NCI-H460 (cell line): ENCODE results near the gene CDK15. TPM values are rescaled to one million over a fixed set of nuclear protein-coding genes. Genes with fewer than 3 reads are reported as not detected.

ENCODE experiments used
- DNase-seq: peaks from one replicate; pipeline ENCODE4 v3.0.0-alpha.2; 2016; ENCODE audit warnings: low read depth; ENCODE audit errors: extremely low read depth
- small RNA-seq, 2 experiments: library from RNA; depleted of rRNA; stranded (forward); fragments of <200 nt; gene quantifications; one replicate each; pipeline ENCODE3, GENCODE V24; 2014
- total RNA-seq: library from RNA; depleted of rRNA; stranded (reverse); fragments of >200 nt; shearing (Covaris generic); gene quantifications from 2 replicates; pipeline ENCODE4 v1.2.3, GENCODE V29; 2014; rRNA removed

The CDK15 gene
- total RNA-seq, 1 experiment from 2014 or later: not detected

DNA sequence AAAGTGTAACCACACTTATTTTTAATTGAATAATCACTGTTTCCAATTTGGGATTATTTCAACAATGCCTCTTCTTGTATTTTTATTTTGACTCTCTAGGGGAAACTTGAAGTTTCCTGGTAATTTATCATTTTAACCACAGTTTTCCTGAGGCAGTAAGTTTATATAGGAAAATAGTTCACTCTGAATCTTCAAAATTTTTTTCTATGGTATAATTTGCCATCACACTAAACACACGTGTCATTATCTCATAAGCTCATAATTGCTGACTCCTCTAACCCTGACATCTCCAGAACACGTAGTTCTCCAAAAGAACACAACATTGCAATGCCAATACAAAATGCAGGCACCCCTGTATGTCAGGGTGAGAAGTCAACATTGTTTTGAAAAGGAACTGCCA, 125.1 kb downstream of the CDK15 start:
- DNase-seq: no peak

DNA sequence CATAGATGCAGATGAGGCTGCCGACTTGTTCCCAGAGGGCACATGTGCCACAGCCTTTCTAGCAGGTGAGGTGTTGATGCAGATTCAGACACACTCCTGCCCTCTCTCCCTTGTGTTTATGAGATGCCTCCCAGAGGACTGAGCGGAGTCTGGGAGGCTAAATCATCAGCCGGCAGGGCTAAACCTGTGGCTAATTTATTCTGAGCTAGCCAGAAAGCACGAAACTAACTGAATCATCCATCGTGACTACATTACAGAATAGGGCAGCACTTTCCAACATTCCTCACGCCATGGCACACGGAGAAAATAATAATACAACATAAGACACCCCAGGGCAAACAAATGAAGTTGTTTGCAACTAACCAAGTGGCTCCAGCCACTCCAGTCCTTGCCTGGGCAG, 125.6 kb downstream of the CDK15 start:
- no peak for DNase-seq

DNA sequence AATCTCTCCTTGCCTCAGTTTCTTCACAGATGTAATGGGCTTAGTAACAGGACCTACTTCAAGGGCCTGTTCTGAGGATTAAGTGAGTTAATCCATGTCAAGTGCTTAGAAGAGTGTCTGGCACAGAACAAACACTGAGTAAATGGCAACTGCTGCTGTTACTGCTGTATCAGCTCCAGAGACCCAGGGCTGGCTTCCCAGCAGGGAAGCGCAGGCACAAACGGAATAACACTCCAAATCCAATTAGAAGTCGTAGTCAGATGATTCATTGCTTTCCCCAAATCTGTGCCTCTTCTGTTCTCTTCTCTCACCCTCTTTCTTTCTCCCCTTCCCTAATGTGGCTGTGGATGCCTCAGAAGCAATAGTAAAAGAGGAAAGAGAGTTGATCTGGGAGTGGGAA, 126.2 kb downstream of the CDK15 start:
- DNase-seq: no peak

DNA sequence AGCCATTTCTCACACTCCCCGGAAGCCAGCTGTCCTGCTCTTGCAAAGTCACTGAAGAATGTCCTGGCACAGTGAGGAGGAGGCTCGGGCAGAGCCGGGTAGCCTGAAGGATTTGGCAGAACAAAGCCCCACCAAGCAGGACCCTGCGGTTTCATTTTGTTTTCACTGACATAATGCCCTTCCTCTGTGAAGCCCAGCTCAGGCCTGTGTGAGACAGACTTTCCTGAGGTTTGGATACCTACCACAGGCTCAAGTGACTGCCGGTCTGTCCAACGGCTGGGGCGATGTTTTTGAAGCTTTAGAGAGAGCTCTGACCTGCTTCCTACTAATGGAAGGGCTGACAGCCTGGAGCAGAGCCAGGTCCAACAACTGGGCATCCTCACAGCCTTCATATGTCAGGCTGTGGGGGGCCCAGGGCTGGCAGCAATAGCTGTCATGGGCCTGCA, 127.5 kb downstream of the CDK15 start:
- no peak for DNase-seq

DNA sequence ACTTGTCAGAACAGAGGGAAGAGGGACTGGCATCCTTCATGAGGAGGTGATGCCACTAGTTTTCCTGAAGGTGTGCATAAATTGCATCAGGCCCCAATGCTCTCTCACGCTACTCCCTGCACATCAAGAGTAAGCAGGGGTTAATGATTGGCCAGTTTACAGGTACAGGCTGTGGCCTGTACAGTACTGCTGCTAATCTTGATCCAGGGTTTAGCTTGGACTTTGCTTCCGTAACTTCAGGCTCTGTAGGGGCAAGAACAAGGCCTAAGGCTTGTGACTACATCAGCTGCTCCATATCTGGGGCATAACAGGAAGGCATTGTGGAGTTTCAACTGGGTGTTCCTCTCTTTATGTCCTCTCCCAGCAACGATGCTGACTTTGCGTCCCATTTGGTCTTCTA, 130.5 kb downstream of the CDK15 start:
- DNase-seq: no peak

DNA sequence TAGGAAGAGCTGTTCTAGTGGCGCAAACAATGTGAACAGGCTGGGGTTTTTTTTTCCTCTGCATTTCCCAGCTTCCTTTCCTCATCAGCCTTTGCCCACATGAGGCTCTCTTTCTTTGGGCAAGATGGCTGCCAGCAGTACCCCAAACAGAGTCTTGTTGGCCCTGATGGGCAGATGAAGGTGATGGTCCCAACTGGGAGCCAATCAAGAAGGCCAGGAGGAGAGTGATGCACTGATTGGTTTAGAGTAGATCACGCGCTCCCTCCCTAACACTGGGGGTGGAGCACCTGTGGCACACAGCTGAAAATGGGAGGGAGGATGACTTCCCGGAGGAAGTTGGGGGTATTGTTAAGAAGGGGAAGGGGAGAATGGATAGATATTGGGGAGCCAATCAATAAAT, 131.0 kb downstream of the CDK15 start:
- DNase-seq: no peak

DNA sequence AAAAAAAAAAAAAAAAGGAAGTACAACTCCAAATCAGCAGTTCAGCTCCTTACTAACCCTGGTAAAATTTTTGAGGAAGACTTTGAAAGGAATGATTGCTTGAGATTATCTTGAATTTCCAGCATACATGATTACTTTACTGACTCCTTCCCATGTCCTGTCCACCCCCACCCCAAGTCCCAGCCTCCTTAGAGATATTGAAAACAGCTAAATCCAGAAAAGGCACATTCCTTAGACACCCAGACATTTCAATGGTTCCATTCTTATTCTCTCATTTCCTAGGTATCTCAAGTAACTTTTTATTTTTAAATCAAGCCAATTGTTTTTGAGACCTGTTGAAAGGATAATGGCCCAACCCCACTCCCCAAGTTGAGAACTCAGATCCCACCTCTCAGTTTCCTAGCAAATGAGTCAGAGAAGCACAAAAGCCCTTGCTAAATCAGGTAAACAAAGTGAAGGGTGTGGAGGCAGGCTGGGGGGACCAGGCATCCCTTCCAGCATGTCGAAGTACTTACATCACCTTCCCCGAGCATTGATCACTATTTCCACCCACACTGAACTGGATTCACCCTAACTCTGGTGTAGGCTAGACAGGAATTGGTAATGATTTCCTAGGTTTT, 131.9 kb downstream of the CDK15 start:
- no peak for DNase-seq

DNA sequence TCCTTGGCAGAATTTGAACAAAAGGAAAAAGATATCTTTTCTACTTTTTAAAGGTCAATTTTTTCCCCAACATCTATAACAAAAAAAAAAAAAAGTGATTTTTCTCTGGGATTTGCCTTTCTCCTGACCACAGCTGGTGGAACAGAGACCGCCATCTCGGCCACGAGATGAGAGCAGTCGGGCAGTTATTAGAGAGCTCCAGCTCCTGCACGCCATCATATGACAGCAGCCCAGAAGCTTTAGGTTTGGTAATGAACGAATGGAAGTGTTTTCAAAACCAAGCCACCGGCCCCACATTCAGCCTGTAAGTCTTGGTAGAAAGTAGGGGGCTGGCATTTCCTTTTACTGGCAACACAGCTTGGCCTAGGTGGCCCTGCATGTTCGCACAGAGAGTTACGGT, 132.4 kb downstream of the CDK15 start:
- no peak for DNase-seq

DNA sequence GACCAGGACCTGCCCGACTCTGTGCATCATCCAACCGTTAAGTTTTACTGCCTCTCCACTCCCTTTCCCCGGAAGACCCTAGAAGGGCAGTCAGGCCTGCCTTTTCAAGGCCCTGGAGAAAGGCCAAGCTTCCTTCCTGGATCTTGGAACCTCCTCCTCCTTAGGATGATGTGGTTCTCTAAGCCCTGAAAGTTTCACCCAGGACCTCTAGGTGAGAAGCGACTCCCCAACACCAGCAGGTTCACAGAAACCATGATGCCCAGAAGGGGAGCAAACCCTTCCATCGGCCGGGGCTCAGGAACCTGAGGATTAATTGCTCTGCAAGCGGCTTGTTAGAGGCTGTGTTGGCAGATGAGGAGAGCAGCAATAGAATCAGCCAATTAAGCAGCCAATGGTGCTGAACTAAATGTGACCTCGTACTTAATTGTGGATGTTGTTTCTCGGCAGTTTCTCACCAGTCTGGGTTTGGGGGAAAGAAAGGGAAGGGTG, 133.2 kb downstream of the CDK15 start:
- DNase-seq: no peak

DNA sequence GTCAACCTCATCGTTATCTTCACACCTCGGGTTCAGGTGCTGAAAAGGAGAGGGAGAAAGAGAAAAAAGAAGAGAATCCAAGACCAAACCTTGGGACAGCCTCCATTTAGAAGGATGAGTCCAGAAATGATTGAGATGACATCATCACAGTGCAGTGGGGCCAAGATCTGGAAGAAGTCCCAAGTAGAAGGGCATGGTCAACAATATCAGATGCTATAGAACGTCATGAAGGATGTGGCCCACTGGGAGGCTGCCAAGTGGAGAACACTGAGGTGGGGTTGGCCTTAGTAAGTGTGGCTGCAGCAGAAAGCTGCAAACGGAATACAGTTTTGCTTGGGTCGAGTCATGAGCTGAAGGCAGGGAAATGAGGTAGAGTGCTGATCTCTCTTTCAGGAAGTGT, 136.2 kb downstream of the CDK15 start:
- no peak for DNase-seq

Small RNA genes lying within 50 kb of the gene (small RNA-seq; reads per million reads assigned to genes)
- gene RF00019: 0 reads per million in 2 experiments
- gene RNU6-440P: 0 reads per million in 2 experiments
- gene UBE2V1P11: 0 reads per million in 2 experiments

Other genes starting within 250 kb of the CDK15 start
- 34.4 and 35.0 TPM in 2 replicates for gene TMEM237, start 163.0 kb upstream of the CDK15 start, total RNA-seq
- 0.52 and 1.3 TPM in 2 replicates for gene MPP4, start 107.9 kb upstream of the CDK15 start, total RNA-seq
- 28.0 and 31.7 TPM in 2 replicates for gene ALS2, start 25.6 kb upstream of the CDK15 start, total RNA-seq
- gene FZD7, start 227.3 kb downstream of the CDK15 start, total RNA-seq: 16.8 and 17.4 TPM in 2 replicates